Measurements from ENCODE around the gene DAW1.
"Not testable (repeated sequence)": the region's sequence is repeated elsewhere in the genome, so short reads cannot be mapped to it uniquely, and the experiment has no call there.

Gene DAW1, protein sequence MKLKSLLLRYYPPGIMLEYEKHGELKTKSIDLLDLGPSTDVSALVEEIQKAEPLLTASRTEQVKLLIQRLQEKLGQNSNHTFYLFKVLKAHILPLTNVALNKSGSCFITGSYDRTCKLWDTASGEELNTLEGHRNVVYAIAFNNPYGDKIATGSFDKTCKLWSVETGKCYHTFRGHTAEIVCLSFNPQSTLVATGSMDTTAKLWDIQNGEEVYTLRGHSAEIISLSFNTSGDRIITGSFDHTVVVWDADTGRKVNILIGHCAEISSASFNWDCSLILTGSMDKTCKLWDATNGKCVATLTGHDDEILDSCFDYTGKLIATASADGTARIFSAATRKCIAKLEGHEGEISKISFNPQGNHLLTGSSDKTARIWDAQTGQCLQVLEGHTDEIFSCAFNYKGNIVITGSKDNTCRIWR

DNA sequence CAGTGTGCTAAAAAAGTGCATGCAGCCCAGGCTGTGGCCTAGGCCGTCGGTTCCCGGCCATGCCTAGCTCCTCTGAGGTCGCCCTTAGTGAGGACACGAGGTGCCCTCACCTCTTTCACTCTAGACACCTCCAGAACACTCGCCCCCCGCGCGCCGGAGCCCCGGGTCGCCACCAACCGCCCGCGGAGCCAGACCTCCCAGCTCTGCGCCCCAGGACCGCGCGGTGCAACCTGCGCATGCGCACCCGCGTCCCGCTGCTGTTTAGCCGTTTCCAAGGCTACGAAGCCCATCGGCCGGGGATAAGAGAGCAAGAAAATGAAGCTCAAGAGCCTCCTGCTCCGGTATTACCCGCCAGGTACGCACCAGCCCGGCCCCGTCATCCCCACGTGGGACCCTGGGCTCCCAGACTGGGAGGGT, at the start of gene DAW1:
Gene DAW1 (plus strand): TSS at position 257 of the 417 bp plus-strand sequence. CDS start 59 bp downstream, at position 316.
- ATAC-seq: peak; percentile 79
- DNase-seq: peak; percentile 50
- no peaks in the 10 kb centered on the region for H3K9me3 Mint-ChIP-seq
- peaks cover 30% of the 10 kb centered on the region for H3K27me3 Mint-ChIP-seq
- no peaks in the 10 kb centered on the region for H3K36me3 Mint-ChIP-seq (ENCODE audit: low read depth)
- H3K27ac Mint-ChIP-seq: no peak within 1 kb of the TSS
- no peaks in the 10 kb centered on the region for H3K4me1 Mint-ChIP-seq
- no peak within 1 kb of the TSS for H3K4me3 Mint-ChIP-seq

DNA sequence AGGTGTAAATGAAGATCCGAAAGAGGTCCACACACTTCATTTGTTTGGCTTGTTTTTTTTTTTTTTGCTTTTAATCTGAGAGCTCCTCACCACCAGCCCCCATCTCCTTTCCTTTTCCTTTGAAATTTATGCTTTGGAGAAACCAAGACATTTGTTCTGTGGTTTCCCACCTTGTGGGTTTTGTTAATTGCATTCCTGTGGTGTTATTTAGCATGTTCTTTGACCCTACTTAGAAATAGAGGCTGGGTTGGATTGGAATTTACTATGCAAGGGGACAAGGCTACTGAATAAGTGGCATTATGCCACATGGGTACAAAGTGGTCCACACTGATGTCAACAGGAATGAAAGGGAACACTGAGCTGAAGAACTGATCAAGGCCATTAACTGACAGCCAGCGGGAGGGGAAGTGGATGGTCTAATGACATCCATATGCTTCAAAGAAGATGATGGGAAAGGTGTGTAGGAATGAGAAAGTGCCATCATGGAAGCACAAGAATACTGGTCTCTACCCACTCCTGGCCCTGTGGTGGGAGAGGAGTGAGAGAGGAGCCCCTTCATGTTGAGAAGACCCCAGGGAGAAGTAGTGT, 48.9 kb upstream of the DAW1 start:
- DNase-seq: no peak
- H3K4me1 Mint-ChIP-seq: peaks cover 30% of the 10 kb centered on the region
- ATAC-seq: no peak
- no peak overlapping the region for H3K27ac Mint-ChIP-seq
- H3K36me3 Mint-ChIP-seq (ENCODE audit: low read depth): no peaks in the 10 kb centered on the region
- H3K9me3 Mint-ChIP-seq: peaks cover 5% of the 10 kb centered on the region
- peaks cover 17% of the 10 kb centered on the region for H3K27me3 Mint-ChIP-seq
- H3K4me3 Mint-ChIP-seq: no peak overlapping the region

DNA sequence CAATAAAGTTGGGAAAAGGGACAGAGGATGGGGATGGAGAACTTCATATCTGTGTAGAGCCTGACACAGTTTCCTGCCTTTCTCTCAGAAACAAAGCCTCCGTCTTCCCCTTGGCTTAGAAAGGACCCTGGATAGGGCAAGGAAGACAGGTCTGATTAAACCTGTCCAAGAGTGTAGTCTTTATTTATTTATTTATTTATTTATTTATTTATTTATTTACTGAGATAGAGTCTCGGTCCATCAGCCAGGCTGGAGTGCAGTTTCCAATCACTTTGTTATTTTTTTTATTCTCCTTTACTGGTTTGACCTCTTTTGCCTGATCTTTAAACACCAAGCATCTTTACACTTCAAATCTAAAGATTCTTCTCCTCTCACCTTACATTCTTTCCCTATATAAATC, 47.5 kb upstream of the DAW1 start:
- DNase-seq: no peak
- no peak for ATAC-seq
- peaks cover 16% of the 10 kb centered on the region for H3K4me1 Mint-ChIP-seq
- H3K9me3 Mint-ChIP-seq: peaks cover 5% of the 10 kb centered on the region
- peaks cover 17% of the 10 kb centered on the region for H3K27me3 Mint-ChIP-seq
- no peaks in the 10 kb centered on the region for H3K36me3 Mint-ChIP-seq (ENCODE audit: low read depth)
- H3K4me3 Mint-ChIP-seq: no peak overlapping the region
- no peak overlapping the region for H3K27ac Mint-ChIP-seq

DNA sequence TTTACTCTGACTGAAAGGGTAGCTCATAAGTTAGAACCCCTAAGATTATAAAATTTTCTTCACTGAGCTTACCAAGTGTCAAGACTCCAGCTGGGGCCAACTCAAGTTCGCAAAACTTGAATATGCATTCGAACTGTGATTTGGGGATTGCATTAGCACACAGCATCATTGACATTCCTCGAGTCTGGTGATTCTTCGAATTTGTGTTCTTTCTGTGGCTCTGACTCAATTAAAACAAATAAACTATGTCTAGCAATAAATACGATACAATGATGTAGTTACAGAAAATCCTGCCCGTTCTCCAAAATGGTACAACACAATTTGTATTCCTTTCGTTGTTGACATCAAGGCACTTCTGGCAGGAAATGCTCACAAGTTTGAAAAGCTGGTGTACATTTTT, 46.7 kb upstream of the DAW1 start:
- DNase-seq (no peak), ATAC-seq (no peak)
- Mint-ChIP-seq H3K27ac (no peak overlapping the region), H3K36me3 (ENCODE audit: low read depth) (no peaks in the 10 kb centered on the region), H3K27me3 (peaks cover 19% of the 10 kb centered on the region), H3K4me1 (peaks cover 12% of the 10 kb centered on the region), H3K4me3 (no peak overlapping the region), H3K9me3 (peaks cover 5% of the 10 kb centered on the region)

DNA sequence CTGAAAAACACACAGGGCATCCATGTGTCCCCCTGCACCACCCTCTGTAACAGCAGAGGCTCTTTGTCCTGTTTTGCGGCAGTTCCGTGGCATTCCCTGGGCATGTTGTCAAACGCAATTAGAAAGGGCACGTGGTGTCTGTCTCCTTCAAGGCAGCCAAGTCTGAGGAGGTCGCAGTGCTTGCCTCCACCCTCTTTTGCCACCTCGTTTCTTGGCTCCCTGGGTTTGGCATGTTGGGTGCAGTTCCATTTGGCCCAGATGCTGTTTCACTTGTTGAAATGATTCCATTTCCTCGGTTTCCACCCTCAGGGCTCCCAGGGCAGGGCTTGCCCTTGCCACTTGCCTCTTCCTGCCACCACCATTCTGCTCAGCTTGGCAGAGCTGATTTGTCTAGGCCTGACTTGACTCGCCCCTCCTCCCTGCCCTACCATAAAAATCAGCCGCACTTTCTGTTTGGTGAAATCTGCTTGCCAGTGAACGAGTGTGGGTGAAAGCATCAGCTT, 45.4 kb upstream of the DAW1 start:
- Mint-ChIP-seq H3K36me3 (ENCODE audit: low read depth) (no peaks in the 10 kb centered on the region), H3K4me3 (no peak overlapping the region), H3K27me3 (peaks cover 15% of the 10 kb centered on the region), H3K27ac (no peak overlapping the region), H3K4me1 (peaks cover 5% of the 10 kb centered on the region), H3K9me3 (peaks cover 5% of the 10 kb centered on the region)
- ATAC-seq: no peak
- no peak for DNase-seq

DNA sequence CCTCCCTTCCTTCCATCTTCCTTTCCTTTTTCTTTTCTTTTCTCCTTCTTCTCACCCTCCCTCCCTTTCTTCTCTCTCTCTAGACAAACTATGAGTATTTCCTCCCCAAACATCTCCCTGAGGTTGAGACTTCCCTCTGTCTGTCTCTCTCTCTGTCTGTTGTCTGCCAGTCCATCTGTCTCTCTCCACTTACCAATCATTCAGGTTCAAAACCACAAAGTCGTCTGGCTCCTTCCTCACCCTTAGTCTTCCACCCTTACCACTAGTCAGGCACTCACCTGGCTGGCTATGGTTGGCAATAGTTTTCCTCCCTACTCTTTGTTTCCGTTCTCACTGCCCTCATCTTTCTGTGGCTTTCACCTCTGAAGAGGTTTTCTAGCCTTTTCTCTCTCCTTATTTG, 44.9 kb upstream of the DAW1 start:
- DNase-seq (no peak), ATAC-seq (no peak)
- Mint-ChIP-seq H3K27ac (no peak overlapping the region), H3K27me3 (peaks cover 12% of the 10 kb centered on the region), H3K4me1 (peaks cover 3% of the 10 kb centered on the region), H3K4me3 (no peak overlapping the region), H3K36me3 (ENCODE audit: low read depth) (no peaks in the 10 kb centered on the region), H3K9me3 (peaks cover 5% of the 10 kb centered on the region)

DNA sequence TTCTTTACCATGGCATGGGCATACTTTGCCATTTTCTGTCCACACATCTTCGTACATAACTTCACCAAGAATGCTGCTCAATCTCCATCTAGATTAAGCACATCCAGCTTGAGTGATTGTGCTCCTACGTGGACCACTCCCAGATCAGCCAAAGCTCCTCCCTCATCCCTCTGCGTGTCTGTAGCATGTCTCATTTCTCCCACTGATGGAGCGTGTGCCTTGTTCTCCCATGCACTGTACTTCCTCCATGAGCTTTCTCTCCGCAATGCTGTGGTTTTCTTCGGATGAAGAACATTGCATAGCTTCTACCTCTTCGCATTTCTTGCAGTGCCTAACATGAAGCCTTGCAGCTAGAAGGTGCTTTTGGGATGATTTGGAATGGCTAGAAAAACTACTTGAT, 44.3 kb upstream of the DAW1 start:
- Mint-ChIP-seq H3K27me3 (peaks cover 12% of the 10 kb centered on the region), H3K27ac (no peak overlapping the region)

DNA sequence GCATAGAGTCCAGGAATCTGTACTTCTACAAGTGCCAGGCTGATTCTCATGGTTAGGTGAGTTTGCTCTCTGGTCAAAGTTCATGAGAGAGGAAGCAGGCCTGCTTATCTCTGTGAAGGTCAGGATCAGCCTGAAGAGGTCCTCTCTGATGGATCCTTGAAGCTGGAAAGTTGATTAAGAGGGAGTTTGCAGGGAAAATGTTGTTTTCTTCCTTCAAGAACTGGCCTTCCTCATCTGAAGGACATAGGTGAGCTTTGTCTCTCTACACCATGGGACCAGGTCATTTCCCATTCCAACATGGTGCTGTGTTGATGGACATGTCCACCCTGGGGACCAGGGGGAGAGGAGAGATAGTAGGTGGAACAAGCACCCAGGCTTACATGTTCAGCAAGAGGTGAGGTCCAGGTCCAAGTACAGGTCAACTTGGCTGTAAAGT, 42.9 kb upstream of the DAW1 start:
- Mint-ChIP-seq H3K27ac (no peak overlapping the region), H3K9me3 (no peaks in the 10 kb centered on the region), H3K4me1 (peaks cover 3% of the 10 kb centered on the region)

More for the DNA sequence above, 44.3 kb upstream of the DAW1 start:
- H3K36me3 Mint-ChIP-seq (ENCODE audit: low read depth): no peaks in the 10 kb centered on the region
- H3K4me3 Mint-ChIP-seq: no peak overlapping the region
- DNase-seq (no peak), ATAC-seq (no peak)
- H3K9me3 Mint-ChIP-seq: peaks cover 5% of the 10 kb centered on the region
- H3K4me1 Mint-ChIP-seq: peaks cover 3% of the 10 kb centered on the region

DNA sequence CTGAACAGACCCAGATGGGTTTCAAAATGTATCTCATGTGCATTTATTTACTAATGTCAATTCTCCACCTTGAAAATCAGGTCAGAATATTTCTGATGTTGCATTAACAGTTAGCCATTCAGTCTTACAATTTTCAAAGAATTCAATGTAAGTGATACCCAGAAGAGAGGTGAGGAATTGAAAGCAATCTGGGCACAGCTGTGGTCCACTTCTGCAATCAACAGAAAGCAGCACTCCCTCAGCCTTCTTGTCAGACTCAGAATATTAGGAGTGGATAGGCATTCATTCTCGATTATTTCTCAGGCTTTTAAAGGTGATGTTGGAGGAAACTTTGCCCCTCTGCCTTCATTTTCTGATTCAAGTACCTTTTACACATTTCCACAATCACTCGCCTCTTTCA, 42.1 kb upstream of the DAW1 start:
- no peak for DNase-seq
- Mint-ChIP-seq H3K36me3 (ENCODE audit: low read depth) (no peaks in the 10 kb centered on the region), H3K4me3 (no peak overlapping the region), H3K27me3 (peaks cover 9% of the 10 kb centered on the region), H3K9me3 (no peaks in the 10 kb centered on the region), H3K4me1 (peaks cover 3% of the 10 kb centered on the region), H3K27ac (no peak overlapping the region)
- ATAC-seq: no peak

More for the DNA sequence above, 42.9 kb upstream of the DAW1 start:
- Mint-ChIP-seq H3K36me3 (ENCODE audit: low read depth) (no peaks in the 10 kb centered on the region), H3K27me3 (peaks cover 9% of the 10 kb centered on the region), H3K4me3 (no peak overlapping the region)
- ATAC-seq: no peak
- no peak for DNase-seq

DNA sequence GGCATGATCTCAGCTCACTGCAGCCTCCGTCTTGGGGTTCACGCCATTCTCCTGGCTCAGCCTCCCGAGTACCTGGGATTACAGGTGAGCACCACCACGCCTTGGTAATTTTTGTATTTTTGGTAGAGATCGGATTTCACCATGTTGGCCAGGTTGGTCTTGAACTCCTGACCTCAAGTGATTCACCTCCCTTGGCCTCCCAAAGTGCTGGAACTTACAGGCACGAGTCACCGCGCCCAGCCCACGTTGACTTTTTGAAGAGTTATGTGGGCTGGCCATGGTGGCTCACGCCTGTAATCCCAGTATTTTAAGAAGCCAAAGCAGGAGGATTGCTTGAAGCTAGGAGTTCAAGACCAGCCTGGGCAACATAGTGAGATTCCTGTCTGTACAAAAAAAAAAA, 37.0 kb upstream of the DAW1 start:
- ATAC-seq: no peak
- H3K4me3 Mint-ChIP-seq: no peak overlapping the region
- no peak overlapping the region for H3K27ac Mint-ChIP-seq

DNA sequence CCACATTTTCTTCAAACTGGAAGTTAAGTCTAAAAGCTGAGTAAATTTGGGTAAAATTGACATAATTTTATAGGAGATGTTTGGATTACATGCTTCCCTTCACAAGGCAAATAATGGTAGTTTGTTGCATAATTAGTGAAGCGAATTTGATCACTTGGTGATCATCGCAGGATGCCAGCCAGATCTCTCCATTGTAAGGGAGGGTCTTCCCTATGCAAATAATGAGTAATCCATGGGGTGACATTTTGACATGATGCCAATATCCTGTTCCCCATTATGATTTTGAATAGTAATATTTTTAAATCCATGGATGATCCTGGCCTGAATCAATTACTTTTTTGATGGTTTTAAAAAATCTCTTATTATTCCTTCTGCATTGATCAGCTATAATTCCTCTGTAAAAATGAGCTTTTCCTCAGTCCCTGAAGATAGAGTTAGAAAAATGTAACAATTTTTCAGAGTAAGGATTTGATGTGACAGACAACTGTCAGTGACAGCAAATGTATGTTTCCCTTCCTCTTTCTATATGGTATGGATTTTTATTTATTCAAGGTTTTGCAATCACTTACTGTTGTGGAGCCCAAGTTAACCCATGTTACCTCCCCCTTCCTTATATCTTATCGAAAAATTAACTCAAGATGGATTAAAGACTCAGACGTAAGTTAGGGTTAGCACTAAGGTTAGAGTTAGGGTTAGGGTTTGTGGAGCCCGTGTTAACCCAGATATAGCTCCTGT, 36.3 kb upstream of the DAW1 start:
- no peak overlapping the region for H3K27ac Mint-ChIP-seq
- H3K9me3 Mint-ChIP-seq: no peaks in the 10 kb centered on the region
- no peak for DNase-seq
- H3K36me3 Mint-ChIP-seq (ENCODE audit: low read depth): no peaks in the 10 kb centered on the region
- H3K4me1 Mint-ChIP-seq: no peaks in the 10 kb centered on the region
- ATAC-seq: no peak
- H3K4me3 Mint-ChIP-seq: no peak overlapping the region
- peaks cover 7% of the 10 kb centered on the region for H3K27me3 Mint-ChIP-seq

More for the DNA sequence above, 37.0 kb upstream of the DAW1 start:
- H3K27me3 Mint-ChIP-seq: peaks cover 7% of the 10 kb centered on the region
- no peak for DNase-seq
- no peaks in the 10 kb centered on the region for H3K4me1 Mint-ChIP-seq
- no peaks in the 10 kb centered on the region for H3K36me3 Mint-ChIP-seq (ENCODE audit: low read depth)
- no peaks in the 10 kb centered on the region for H3K9me3 Mint-ChIP-seq

DNA sequence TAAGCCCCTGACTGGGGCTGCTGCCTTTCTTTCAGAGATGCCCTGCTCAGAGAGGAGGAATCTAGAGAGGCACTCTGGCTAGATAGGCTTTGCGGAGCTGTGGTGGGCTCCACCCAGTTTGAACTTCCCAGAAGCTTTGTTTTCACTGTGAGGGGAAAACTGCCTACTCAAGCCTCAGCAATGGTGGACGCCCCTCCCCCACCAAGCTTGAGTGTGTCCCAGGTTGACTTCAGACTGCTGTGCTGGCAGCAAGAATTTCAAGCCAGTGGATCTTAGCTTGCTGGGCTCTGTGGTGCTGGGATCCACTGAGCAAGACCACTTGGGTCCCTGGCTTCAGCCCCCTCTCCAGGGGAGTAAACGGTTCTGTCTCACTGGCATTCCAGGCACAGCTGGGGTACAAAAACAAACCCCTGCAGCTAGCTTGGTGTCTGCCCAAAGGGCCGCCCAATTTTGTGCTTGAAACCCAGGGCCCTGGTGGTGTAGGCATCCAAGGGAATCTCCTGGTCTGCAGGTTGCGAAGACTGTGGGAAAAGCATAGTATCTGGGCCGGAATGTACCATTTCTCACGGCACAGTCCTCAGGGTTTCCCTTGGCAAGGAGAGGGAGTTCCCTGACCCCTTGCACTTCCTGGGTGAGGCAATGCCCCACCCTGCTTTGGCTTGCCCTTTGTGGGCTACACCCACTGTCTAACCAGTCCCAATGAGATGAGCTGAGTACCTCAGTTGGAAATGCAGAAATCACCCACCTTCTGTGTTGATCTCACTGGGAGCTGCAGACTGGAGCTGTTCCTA, 31.9 kb upstream of the DAW1 start:
- H3K4me1 Mint-ChIP-seq; H3K9me3 Mint-ChIP-seq; H3K36me3 Mint-ChIP-seq (ENCODE audit: low read depth); H3K27ac Mint-ChIP-seq; ATAC-seq; DNase-seq; H3K27me3 Mint-ChIP-seq; H3K4me3 Mint-ChIP-seq: not testable (repeated sequence)

DNA sequence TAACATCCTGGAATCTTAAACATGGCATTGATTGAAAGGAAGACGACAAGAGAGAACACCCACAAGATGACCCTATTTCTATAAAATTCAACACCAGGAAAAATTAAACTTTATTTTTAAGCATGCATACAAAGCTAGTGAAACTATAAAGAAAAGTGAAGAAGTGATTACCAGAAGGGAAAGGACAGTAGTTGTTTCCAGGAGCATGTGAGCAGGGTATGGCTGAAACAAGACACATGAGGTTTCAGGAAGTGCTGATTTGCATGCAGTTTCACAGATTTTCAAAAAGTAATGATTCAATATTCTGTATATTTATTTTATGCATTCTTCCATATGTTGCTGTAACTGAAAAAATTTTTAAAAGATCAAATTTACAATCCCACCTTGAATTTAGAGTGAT, 24.6 kb upstream of the DAW1 start:
- Mint-ChIP-seq H3K4me1 (peaks cover 2% of the 10 kb centered on the region), H3K27ac (no peak overlapping the region), H3K9me3 (no peaks in the 10 kb centered on the region), H3K36me3 (ENCODE audit: low read depth) (no peaks in the 10 kb centered on the region), H3K27me3 (peaks cover 8% of the 10 kb centered on the region), H3K4me3 (no peak overlapping the region)
- ATAC-seq (no peak), DNase-seq (no peak)

DNA sequence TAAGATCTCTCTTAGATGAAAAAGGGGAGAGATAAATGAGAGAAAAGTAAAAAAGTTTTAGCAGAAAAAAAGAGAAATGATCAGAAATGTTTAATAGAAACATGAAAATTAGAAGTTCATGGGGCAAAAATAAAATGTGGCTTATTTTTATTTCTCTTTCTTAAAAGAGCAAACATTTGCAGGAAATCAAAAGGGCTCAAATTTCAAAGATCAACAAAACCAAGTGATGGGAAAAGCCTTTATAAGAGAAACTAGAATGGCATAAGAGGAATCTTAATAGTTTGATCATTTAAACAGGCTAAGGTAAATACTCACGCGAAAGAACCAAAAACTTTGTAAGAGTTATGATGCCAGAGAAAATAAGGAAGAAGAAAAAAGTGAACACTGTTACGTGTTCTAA, 23.3 kb upstream of the DAW1 start:
- DNase-seq (no peak), ATAC-seq (no peak)
- peak overlapping the region; percentile 80 for H3K27ac Mint-ChIP-seq
- H3K27me3 Mint-ChIP-seq: peaks cover 8% of the 10 kb centered on the region
- peak overlapping the region; percentile 32 for H3K4me3 Mint-ChIP-seq
- H3K9me3 Mint-ChIP-seq: no peaks in the 10 kb centered on the region
- peaks cover 2% of the 10 kb centered on the region for H3K4me1 Mint-ChIP-seq
- no peaks in the 10 kb centered on the region for H3K36me3 Mint-ChIP-seq (ENCODE audit: low read depth)

Data from activated naive CD8-positive, alpha-beta T cell treated with anti-CD3 and anti-CD28 coated beads, Interleukin-2, amount 50 U/mL, for 24 hours (primary cell).